Measurements from ENCODE around the gene IL5. TPM values are rescaled to one million over a fixed set of nuclear protein-coding genes. Genes with fewer than 3 reads are reported as not detected.
"Not testable (repeated sequence)": the region's sequence is repeated elsewhere in the genome, so short reads cannot be mapped to it uniquely, and the experiment has no call there.

Gene IL5
- not detected in 2 replicates for total RNA-seq
- long read RNA-seq, result 0 reads

DNA sequence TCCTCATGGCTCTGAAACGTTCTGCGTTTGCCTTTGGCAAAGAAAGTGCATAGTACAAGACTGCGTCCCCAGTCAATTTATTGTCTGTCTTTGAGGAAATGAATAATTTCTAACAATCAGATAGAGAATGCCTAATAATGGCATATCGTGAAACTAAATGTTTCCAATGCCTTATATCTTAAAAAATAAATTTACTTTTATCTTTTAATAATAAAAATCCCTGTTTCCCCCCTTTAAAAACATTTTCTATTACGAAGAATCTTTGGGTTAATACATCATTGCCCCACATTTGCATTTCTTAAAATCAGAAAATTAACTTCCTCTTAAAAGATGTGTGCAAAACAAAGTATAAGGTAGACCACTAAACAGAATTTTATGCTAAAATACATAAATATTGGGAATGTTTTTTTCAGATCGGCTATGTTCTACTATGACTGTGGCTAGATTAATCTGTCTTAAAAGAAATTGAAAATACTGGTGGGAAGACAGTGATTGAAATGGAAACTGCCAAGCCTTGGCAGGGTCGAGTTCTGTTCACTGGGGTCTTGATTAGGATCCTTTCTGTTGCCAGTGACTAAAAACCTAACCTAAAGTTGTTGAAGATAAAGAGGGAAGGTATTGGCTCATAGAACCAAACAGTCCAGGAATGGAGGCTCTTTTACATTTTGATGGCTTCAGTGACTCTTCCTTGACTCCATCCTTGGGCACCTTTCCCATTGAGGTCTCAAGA, at the start of gene IL5:
IL5 (minus strand) TSS at position 51 of the 730 bp plus-strand sequence; CDS start at position 7, 44 bp downstream.
- TF ChIP-seq, protein P1, sequence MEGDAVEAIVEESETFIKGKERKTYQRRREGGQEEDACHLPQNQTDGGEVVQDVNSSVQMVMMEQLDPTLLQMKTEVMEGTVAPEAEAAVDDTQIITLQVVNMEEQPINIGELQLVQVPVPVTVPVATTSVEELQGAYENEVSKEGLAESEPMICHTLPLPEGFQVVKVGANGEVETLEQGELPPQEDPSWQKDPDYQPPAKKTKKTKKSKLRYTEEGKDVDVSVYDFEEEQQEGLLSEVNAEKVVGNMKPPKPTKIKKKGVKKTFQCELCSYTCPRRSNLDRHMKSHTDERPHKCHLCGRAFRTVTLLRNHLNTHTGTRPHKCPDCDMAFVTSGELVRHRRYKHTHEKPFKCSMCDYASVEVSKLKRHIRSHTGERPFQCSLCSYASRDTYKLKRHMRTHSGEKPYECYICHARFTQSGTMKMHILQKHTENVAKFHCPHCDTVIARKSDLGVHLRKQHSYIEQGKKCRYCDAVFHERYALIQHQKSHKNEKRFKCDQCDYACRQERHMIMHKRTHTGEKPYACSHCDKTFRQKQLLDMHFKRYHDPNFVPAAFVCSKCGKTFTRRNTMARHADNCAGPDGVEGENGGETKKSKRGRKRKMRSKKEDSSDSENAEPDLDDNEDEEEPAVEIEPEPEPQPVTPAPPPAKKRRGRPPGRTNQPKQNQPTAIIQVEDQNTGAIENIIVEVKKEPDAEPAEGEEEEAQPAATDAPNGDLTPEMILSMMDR (conservative IDR thresholded peaks at IDR 0.05), result no peak
- peaks cover 9% of the 10 kb centered on the region for H3K4me1 Mint-ChIP-seq
- peaks cover 2% of the 10 kb centered on the region for H3K27me3 Mint-ChIP-seq (ENCODE audit: low read depth)
- H3K4me3 Mint-ChIP-seq, result no peak within 1 kb of the TSS
- no peaks in the 10 kb centered on the region for H3K36me3 Mint-ChIP-seq (ENCODE audit: low read depth)
- no peak within 1 kb of the TSS for H3K27ac Mint-ChIP-seq (ENCODE audit: unreplicated experiment)
- no peak for DNase-seq (ENCODE audit: low read depth, low spot score)
- H3K9me3 Mint-ChIP-seq, result no peaks in the 10 kb centered on the region

DNA sequence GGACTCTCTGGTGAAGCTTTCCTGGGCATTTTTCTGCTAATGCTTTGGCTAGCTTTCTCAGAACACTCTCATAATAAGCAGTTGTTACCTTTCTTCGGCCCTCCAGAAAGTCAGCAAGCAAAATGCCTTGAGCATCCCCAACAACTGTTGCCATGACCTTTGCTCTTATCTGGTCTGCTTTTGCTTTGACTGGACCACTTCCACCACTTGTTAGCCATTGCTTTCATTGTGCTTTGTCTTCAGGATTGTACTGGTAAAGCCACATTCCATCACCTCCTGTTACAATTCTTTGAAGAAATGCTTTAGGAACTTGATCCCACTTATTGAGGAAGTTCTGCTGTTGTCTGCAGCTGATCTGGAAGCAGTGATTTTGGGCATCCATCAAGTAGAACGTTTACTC, 49.2 kb upstream of the IL5 start:
- no peaks in the 10 kb centered on the region for H3K4me1 Mint-ChIP-seq
- H3K9me3 Mint-ChIP-seq, result no peaks in the 10 kb centered on the region
- TF ChIP-seq, protein P1 (conservative IDR thresholded peaks at IDR 0.05), result no peak
- H3K27ac Mint-ChIP-seq (ENCODE audit: unreplicated experiment), result no peak overlapping the region
- peaks cover 7% of the 10 kb centered on the region for H3K36me3 Mint-ChIP-seq (ENCODE audit: low read depth)
- no peak overlapping the region for H3K4me3 Mint-ChIP-seq
- H3K27me3 Mint-ChIP-seq (ENCODE audit: low read depth), result no peaks in the 10 kb centered on the region
- DNase-seq (ENCODE audit: low read depth, low spot score), result no peak

DNA sequence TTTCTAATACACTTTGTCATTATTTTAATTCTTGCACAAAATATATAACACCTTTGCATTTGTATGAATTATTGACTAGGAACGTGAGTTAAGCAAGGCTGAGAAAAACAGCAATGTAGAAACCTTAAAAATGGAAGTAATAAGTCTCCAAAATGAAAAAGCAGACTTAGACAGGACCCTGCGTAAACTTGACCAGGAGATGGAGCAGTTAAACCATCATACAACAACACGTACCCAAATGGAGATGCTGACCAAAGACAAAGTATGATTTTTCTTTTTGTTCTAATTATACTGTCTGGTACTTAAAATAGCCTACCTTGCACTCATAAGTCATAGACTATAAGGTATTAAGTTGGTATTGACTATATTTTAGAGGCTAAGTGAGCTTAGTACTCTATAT, 47.8 kb upstream of the IL5 start:
- Mint-ChIP-seq H3K27ac (ENCODE audit: unreplicated experiment) (no peak overlapping the region), H3K9me3 (no peaks in the 10 kb centered on the region), H3K4me3 (no peak overlapping the region), H3K4me1 (no peaks in the 10 kb centered on the region), H3K36me3 (ENCODE audit: low read depth) (peaks cover 3% of the 10 kb centered on the region), H3K27me3 (ENCODE audit: low read depth) (no peaks in the 10 kb centered on the region)
- no peak for DNase-seq (ENCODE audit: low read depth, low spot score)
- TF ChIP-seq, protein P1 (conservative IDR thresholded peaks at IDR 0.05), result peak; percentile 28

DNA sequence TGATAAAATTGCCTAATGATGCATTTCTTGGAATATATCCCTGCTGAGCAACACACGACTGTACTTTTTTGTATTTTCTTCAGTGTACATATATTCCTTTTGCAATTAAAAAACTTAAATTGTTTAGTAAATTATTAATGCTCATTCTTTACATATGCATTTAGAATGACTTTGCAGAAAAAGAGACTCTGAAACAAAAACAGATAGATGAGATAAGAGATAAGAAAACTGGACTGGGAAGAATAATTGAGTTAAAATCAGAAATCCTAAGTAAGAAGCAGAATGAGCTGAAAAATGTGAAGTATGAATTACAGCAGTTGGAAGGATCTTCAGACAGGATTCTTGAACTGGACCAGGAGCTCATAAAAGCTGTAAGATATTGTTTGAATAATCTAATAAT, 46.1 kb upstream of the IL5 start:
- peaks cover 6% of the 10 kb centered on the region for H3K36me3 Mint-ChIP-seq (ENCODE audit: low read depth)
- H3K27me3 Mint-ChIP-seq (ENCODE audit: low read depth), result no peaks in the 10 kb centered on the region
- no peaks in the 10 kb centered on the region for H3K4me1 Mint-ChIP-seq
- TF ChIP-seq, protein P1 (conservative IDR thresholded peaks at IDR 0.05), result no peak
- no peak overlapping the region for H3K27ac Mint-ChIP-seq (ENCODE audit: unreplicated experiment)
- no peak for DNase-seq (ENCODE audit: low read depth, low spot score)
- no peaks in the 10 kb centered on the region for H3K9me3 Mint-ChIP-seq
- H3K4me3 Mint-ChIP-seq, result no peak overlapping the region

DNA sequence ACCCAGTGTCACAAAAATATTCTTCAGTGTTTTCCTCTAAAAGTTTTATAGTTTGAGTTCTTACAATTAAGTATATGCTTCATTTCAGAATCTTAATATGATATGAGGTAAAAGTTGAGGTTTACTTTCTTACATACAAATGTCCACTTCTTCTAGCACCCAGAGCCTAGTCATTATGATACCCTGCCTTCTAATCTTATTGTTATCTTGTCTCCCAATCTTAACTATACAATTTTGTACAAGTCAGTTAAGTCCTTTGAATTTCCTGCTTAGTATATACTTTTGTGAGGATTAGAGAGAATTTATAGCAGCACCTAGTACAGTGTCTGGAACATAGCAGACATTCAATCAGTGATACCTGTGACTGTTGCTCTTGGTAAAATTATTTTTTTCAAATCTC, 42.7 kb upstream of the IL5 start:
- no peak overlapping the region for H3K4me3 Mint-ChIP-seq
- H3K36me3 Mint-ChIP-seq (ENCODE audit: low read depth), result peaks cover 9% of the 10 kb centered on the region
- no peak overlapping the region for H3K27ac Mint-ChIP-seq (ENCODE audit: unreplicated experiment)
- no peaks in the 10 kb centered on the region for H3K4me1 Mint-ChIP-seq
- H3K27me3 Mint-ChIP-seq (ENCODE audit: low read depth), result no peaks in the 10 kb centered on the region
- TF ChIP-seq, protein P1 (conservative IDR thresholded peaks at IDR 0.05), result no peak
- no peak for DNase-seq (ENCODE audit: low read depth, low spot score)
- H3K9me3 Mint-ChIP-seq, result peaks cover 2% of the 10 kb centered on the region

DNA sequence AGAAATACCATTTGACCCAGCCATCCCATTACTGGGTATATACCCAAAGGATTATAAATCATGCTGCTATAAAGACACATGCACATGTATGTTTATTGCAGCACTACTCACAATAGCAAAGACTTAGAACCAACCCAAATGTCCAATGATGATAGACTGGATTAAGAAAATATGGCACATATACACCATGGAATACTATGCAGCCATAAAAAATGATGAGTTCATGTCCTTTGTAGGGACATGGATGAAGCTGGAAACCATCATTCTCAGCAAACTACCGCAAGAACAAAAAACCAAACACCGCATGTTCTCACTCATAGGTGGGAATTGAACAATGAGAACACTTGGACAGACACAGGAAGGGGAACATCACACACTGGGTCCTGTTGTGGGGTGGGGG, 41.2 kb upstream of the IL5 start:
- H3K27me3 Mint-ChIP-seq (ENCODE audit: low read depth); DNase-seq (ENCODE audit: low read depth, low spot score); H3K4me1 Mint-ChIP-seq; H3K9me3 Mint-ChIP-seq; H3K4me3 Mint-ChIP-seq; H3K36me3 Mint-ChIP-seq (ENCODE audit: low read depth); H3K27ac Mint-ChIP-seq (ENCODE audit: unreplicated experiment): not testable (repeated sequence)
